ENCODE data around the gene RTN4RL2.

GRCh38 chr11:57462597-57462996 lies 2.3 kb downstream of the RTN4RL2 start:
- TF ChIP-seq EP300 (IDR thresholded peaks at IDR 0.05) (no peak), POLR2A (IDR thresholded peaks at IDR 0.05) (no peak), POLR2AphosphoS5 (IDR thresholded peaks at IDR 0.05) (no peak)
- TF ChIP-seq, protein P1, sequence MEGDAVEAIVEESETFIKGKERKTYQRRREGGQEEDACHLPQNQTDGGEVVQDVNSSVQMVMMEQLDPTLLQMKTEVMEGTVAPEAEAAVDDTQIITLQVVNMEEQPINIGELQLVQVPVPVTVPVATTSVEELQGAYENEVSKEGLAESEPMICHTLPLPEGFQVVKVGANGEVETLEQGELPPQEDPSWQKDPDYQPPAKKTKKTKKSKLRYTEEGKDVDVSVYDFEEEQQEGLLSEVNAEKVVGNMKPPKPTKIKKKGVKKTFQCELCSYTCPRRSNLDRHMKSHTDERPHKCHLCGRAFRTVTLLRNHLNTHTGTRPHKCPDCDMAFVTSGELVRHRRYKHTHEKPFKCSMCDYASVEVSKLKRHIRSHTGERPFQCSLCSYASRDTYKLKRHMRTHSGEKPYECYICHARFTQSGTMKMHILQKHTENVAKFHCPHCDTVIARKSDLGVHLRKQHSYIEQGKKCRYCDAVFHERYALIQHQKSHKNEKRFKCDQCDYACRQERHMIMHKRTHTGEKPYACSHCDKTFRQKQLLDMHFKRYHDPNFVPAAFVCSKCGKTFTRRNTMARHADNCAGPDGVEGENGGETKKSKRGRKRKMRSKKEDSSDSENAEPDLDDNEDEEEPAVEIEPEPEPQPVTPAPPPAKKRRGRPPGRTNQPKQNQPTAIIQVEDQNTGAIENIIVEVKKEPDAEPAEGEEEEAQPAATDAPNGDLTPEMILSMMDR (IDR thresholded peaks at IDR 0.05): no peak

Measured in gastroesophageal sphincter (tissue), 3 donors.